CD4-positive, alpha-beta T cell treated with Interleukin-15 for 1 hour (primary cell): ENCODE results near the gene ZNF547.
A peak's percentile ranks its signal among the peaks of the same experiment; 100 is the strongest.

Source experiments
- DNase-seq: peaks from one replicate; pipeline ENCODE4 v3.0.0-alpha.2; 2020

ZNF547 gene

DNA sequence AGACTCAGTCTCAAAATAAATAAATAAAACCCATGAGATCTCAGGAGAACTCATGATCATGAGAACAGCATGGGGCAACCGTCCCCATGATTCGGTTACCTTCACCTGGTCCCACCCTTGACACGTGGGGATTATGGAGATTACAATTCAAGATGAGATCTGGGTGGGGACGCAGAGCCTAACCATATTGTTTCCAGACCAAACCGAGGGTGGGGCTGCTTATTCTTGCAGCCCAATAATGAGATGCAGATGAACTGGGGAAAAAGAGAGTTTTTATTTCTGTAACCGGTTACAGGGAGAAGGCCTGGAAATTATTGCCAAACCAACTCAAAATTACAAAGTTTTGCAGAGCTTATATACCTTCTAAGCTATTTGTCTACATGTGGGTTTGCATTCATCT, 12.8 kb downstream of the ZNF547 start:
- DNase-seq, result no peak

DNA sequence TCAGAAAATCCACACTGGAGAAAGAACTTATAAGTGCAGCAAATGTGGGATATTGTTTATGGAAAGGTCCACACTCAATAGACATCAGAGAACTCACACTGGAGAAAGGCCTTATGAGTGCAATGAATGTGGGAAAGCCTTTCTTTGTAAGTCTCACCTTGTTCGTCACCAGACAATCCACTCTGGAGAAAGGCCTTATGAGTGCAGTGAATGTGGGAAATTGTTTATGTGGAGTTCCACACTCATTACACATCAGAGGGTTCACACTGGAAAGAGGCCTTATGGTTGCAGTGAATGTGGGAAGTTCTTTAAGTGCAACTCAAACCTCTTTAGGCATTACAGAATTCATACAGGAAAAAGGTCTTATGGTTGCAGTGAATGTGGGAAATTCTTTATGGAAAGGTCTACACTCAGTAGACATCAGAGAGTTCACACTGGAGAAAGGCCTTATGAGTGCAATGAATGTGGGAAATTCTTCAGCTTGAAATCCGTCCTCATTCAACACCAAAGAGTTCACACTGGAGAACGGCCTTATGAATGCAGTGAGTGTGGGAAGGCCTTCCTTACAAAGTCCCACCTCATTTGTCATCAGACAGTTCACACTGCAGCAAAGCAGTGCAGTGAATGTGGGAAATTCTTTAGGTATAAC, 14.3 kb downstream of the ZNF547 start:
- no peak for DNase-seq

DNA sequence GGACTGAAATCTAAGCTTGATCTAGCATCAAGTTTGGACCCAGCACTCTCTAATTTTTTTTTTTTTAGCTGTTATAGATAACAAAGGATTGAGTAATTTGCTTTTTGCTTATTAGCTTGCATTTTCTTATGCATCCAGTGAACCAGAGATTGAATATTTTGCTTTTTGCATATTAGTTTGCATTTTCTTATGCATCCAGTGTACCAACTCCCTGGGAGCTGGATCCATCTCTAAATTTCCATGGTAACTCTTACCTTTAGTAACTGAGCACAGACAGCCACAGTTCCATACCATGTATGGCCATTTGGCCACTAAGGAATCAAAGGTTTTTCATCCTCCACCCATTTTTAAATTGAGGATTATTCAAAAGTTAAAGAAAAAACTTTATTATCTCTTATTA, 17.6 kb downstream of the ZNF547 start:
- no peak for DNase-seq

DNA sequence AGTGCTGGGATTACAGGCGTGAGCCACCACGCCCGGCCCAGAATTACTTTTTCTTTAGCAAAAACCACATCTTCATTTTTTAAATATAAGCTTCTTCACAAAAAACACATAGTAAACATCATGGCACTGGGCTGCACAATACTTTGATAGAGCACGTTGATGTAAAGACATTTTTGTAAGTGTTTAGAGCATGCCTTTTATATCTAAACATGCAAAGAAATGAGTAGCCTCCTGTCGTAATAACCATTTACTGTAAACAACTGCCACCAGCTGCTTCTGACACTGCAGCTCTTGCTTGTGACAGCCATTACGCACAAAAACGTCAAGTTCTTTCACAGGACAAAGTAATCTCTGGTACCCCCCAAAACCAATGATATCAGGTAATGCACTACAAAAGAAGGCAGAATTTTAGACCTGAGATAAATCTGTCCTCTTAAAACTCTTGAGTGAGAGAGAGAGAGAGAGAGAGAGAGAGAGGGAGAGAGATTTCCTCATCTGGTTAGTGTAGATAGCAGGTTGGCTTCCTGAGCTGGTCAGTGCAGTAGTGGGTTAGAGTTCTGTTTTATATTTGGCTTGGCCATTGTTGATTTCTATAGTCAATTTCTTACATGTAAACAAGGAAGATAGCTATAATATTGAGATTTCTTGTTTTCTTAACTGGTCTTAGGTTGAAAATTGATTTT, 19.6 kb downstream of the ZNF547 start:
- DNase-seq, result no peak

DNA sequence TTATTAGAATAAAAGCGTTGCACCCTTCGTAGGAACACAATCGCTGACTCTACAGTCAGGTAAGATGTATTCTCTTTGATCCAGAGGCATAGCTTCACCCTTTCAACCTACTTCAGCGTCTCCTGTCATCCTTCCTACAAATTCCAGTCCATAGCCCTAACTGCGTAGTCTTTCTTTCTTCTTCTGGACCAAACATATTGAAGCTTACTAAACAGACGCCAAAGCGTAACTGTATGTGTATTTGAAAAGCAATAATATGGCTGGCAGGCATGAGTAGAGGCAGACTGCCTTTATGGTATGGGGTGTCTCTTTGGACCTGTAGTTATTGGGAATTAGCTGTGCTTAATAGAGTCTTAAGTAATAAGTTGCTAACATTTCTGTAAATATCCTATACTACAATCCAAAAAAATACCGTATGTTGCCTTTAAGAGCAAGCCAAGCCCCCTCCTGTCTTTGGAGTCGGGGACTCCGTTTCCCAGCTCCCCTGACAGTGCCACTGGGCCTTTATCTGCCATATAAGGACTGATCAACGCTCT, 25.9 kb downstream of the ZNF547 start:
- no peak for DNase-seq

DNA sequence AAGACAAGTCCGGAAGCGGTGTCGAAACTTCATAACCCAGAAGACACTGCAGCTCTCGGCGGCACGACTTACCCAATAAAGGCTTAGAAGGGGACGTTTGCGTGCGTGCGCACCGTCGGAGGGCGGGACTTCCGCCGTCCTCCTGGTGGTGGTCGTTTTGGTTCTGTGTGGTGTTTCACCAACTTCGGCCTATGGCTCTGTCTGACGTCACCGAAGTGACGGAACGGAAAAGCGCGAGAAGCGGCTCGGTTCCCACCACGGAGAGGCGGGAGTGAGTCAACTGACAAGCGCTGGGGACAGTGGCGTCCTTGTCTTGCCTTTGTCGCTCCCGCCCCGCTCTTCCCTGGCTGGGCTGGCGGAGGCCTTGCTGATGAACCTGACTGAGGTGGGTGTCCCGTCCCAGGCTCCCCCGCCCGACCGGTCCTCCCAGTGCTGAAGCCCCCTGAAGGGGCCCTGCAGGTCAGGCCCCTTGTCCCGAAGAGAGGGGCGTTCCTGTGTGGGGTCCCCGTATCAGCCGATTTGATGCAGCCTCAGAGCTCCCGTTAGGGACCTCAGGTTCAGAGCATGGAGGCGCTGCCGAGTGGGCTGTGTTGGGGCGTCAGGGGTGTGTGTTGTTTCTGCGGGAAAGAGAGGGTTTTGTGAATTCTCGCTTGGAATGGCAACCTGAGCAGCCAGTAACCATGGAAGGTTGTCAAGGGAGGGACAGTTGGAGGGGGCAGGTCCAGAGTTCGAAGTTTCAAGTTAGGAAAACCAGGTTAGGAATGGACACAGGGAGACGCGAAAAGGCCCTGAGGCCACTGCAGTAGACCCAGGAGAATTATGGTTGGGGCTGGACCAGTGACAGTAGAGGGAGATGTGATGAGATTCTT, 26.6 kb downstream of the ZNF547 start, which contains the start of gene ZNF548:
ZNF548 (plus strand) TSS at position 125 of the 869 bp plus-strand sequence; CDS start at position 371, 246 bp downstream.
- DNase-seq, result peak; percentile 99

DNA sequence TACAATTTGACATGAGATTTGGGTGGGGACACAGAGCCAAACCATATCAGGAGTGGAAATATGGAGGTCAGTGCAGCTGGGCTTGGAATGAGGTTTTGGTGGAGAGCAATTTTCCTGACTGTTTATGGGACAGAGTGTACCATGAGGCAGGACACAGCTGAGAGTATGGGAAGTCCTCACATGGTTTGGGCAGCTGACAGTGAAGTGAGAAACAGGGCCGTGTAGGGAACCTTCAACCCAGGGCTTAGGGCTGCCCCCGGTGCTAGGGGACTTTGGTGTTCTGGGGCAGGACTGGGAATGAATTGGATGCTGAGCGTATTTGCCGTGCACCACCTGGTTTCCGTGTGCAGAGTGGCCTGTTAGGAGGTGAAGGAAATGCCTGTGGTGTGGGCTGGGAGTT, 32.4 kb downstream of the ZNF547 start:
- DNase-seq, result no peak

DNA sequence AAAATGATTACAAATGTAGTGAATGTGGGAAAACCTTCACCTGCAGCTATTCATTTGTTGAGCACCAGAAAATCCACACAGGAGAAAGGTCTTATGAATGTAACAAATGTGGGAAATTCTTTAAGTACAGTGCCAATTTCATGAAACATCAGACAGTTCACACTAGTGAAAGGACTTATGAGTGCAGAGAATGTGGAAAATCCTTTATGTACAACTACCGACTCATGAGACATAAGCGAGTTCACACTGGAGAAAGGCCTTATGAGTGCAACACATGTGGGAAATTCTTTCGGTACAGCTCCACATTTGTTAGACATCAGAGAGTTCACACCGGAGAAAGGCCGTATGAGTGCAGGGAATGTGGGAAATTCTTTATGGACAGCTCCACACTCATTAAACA, 35.5 kb downstream of the ZNF547 start:
- no peak for DNase-seq

DNA sequence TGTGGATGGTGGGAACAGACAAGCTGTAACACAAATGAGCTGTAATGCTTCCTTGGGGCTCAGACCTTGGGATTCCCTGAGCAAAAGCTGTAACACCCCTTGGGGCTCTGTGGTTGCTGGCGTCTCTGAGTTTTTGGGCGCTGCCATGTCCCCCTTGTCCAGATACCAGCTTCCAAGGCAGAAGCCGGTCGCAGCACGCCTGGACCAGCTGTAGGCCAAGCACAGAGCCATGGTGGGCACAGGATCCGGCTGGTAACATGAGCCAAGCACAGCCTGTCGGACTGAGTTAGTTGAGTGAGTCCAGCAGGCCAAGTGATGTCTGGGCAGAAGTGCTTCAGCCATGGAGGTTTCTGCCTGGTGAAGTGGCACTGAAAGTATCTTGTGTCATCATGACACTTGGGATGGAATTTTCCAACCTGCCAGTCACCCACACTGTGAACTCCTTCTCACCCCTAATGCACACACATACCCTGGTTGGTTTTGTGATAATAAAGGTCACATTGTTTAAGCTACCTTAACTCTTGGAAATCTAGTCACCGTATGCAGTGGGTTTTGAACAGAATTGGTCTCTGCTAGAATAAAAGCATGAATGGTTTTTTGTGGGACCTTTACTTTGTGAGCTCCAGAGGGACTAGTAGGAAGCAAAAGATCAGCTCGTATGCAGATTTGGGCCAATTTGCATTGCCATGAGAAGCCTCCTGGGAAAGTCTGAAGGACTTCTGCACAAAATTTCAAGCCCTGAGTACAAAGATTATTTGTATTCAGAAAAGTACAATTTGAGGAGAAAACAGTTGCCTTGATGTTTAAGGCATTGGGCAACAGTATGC, 40.6 kb downstream of the ZNF547 start:
- no peak for DNase-seq

DNA sequence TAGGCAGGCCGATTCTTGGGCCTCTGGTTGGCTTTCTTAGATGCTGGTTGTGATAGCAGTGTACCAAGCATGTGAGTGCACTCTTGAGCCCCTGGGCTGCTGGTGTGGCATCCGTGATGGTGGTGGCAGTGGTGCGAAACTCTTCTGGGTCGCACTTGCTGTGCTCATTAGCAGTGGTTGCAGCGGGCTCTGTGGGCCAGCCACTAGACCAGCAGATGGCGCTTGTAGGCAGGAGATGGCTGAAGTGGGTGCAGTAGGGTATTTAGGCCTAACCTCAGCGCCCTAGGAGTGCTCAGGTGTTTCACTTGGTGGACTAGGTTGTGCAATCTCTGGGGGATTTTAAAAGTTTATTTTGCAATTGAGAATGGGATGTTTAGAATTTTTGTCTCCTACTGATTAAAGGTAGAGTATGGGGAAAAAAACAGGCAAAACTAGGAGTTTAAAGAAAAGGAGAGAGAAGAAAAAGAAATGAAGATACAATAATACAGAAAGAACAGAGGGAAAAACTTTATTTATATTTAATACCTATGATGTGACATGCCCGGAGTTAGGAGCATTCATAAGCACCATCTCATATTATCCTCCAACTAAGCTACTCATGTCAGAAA, 43.3 kb downstream of the ZNF547 start:
- DNase-seq, result peak; percentile 77

DNA sequence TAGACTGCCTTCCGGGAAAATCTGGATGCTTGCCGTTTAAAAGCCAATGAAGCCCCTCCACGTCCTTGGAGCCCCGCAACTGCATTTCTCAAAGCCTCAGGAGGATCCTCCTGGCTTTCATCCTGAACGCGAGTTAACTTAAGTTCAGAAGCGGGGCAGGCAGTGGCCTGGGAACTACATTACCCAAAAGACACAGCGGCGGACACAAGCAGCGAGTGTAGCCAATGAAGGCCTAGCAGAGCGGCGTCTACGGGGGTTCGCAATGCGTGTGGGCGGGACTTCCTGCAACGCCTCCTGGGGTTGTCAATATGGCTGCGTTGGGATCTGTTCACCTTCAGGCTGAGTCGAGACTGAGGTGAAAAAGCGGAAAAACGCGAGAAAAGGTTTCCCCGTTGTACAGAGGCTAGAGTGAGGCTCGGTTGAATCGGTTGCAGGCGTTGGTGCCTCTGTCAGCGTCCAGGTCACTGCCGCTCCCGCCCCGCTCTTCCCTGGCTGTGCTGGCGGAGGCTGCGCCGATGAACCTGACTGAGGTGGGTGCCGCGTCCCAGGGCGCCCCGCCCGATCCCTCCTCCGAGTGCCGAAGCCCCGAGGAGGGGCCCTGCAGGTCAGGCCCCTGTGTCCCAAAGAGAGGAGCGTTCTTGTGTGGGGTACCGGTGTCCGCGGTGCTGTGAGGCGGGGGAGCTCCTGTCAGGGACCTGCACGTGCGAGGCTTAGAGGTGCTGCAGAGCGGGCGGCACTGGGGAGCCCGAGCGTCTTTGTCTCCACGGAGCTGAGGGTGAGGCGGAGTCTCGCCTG, 47.7 kb downstream of the ZNF547 start, which contains the start of gene ZNF17:
ZNF17 (plus strand) TSS at position 285 of the 795 bp plus-strand sequence. CDS start 2,455 bp downstream, outside the sequence.
- peak; percentile 93 for DNase-seq

DNA sequence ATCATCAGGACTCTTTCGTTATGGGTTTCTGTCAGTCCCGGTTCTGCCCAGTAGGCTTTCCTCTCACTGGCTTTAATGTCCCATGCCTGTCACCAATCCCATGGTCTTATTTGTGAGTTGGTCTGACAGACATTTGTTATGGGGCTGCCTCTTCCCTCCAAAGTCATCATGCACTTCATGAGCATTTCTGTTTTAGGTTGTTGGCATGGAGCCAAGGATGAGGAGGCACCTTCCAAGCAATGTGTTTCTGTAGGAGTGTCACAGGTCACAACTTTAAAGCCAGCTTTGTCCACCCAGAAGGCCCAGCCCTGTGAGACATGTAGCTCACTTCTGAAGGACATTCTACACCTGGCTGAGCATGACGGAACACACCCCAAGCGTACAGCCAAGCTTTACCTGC, 56.1 kb downstream of the ZNF547 start:
- DNase-seq, result no peak

DNA sequence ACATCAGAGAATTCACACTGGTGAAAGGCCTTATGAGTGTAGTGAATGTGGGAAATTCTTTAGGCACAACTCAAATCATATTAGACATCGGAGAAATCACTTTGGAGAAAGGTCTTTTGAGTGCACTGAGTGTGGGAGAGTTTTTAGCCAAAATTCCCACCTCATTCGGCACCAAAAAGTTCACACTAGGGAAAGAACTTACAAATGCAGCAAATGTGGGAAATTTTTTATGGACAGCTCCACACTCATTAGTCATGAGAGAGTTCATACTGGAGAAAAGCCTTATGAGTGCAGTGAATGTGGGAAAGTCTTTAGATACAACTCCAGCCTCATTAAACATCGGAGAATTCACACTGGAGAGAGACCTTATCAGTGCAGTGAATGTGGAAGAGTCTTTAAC, 57.7 kb downstream of the ZNF547 start:
- DNase-seq, result no peak
